Activated naive CD4-positive, alpha-beta T cell treated with anti-CD3 and anti-CD28 coated beads, Interleukin-2, amount 10 ng/mL, durations not matched to agents 7 days and 5 days (primary cell): ENCODE results near the gene SIRPB2.

Experiments
- CTCF ChIA-PET: fragments of 350-600 bp; sonication (Branson Sonifier 250); formaldehyde crosslinking; loops from one replicate; lab custom pipeline; 2021; ENCODE audit warnings: antibody characterized with exemption; lab: Charles Lee
- DNase-seq: peaks from one replicate; pipeline ENCODE4 v3.0.0-alpha.2; 2020
- H3K27ac Mint-ChIP-seq: one replicate; pipeline ENCODE4 v1.8.0; 2021; ENCODE audit warnings: mild to moderate bottlenecking, moderate library complexity, mixed read lengths
- H3K27me3 Mint-ChIP-seq: one replicate; pipeline ENCODE4 v1.8.0; 2021; ENCODE audit warnings: mild to moderate bottlenecking, mixed read lengths
- H3K36me3 Mint-ChIP-seq: one replicate; pipeline ENCODE4 v1.8.0; 2021; ENCODE audit warnings: mixed read lengths
- H3K4me1 Mint-ChIP-seq: one replicate; pipeline ENCODE4 v1.8.0; 2021; ENCODE audit warnings: mixed read lengths
- H3K4me3 Mint-ChIP-seq: one replicate; pipeline ENCODE4 v1.8.0; 2021; ENCODE audit warnings: mild to moderate bottlenecking, moderate library complexity, mixed read lengths
- H3K9me3 Mint-ChIP-seq: one replicate; pipeline ENCODE4 v1.8.0; 2021; ENCODE audit warnings: mixed read lengths

Gene SIRPB2

GRCh38 chr20:1473246-1474220 lies 17.7 kb downstream of the SIRPB2 start:
- CTCF ChIA-PET = interaction anchor here (1.0 to 4.2 kb wide), 4 partner anchors 24 to 34 kb away, joined by 3 to 20 read pairs (median 3); no protein-coding TSS in a partner anchor
- Mint-ChIP-seq H3K4me1 (no peaks in the 10 kb centered on the region), H3K36me3 (no peaks in the 10 kb centered on the region), H3K27me3 (peaks cover 32% of the 10 kb centered on the region), H3K9me3 (no peaks in the 10 kb centered on the region), H3K4me3 (no peak overlapping the region), H3K27ac (no peak overlapping the region)
- no peak for DNase-seq

- Mint-ChIP-seq H3K27me3 (peaks cover 36% of the 10 kb centered on the region), H3K4me1 (peaks cover 6% of the 10 kb centered on the region), H3K9me3 (no peaks in the 10 kb centered on the region), H3K36me3 (no peaks in the 10 kb centered on the region), H3K27ac (no peak overlapping the region), H3K4me3 (no peak overlapping the region)
- CTCF ChIA-PET = interaction anchor here (1.5 to 4.2 kb wide), 2 partner anchors 31 to 33 kb away, joined by 3 to 20 read pairs; no protein-coding TSS in a partner anchor
- no peak for DNase-seq
Observed at GRCh38 chr20:1472556-1473245, 18.5 kb downstream of the SIRPB2 start.

- peaks cover 41% of the 10 kb centered on the region for H3K27me3 Mint-ChIP-seq
- no peak overlapping the region for H3K4me3 Mint-ChIP-seq
- no peaks in the 10 kb centered on the region for H3K36me3 Mint-ChIP-seq
- CTCF ChIA-PET = interaction anchor here (0.7 kb wide), 1 partner anchor 35 kb away, joined by 3 read pairs; no protein-coding TSS in a partner anchor
- peaks cover 14% of the 10 kb centered on the region for H3K4me1 Mint-ChIP-seq
- no peak overlapping the region for H3K27ac Mint-ChIP-seq
- no peak for DNase-seq
- H3K9me3 Mint-ChIP-seq = no peaks in the 10 kb centered on the region
Observed at GRCh38 chr20:1471242-1471641, 20.0 kb downstream of the SIRPB2 start.

- CTCF ChIA-PET = interaction anchor here (0.7 kb wide), 1 partner anchor 33 kb away, joined by 5 read pairs; no protein-coding TSS in a partner anchor
- H3K36me3 Mint-ChIP-seq = peaks cover 3% of the 10 kb centered on the region
- peaks cover 38% of the 10 kb centered on the region for H3K27me3 Mint-ChIP-seq
- H3K4me3 Mint-ChIP-seq = no peak overlapping the region
- H3K9me3 Mint-ChIP-seq = no peaks in the 10 kb centered on the region
- peaks cover 24% of the 10 kb centered on the region for H3K4me1 Mint-ChIP-seq
- no peak overlapping the region for H3K27ac Mint-ChIP-seq
- DNase-seq = peak; percentile 38
Observed at GRCh38 chr20:1469925-1470571, 21.2 kb downstream of the SIRPB2 start.

- H3K36me3 Mint-ChIP-seq = peaks cover 6% of the 10 kb centered on the region
- peaks cover 38% of the 10 kb centered on the region for H3K27me3 Mint-ChIP-seq
- no peak overlapping the region for H3K27ac Mint-ChIP-seq
- H3K4me3 Mint-ChIP-seq = no peak overlapping the region
- CTCF ChIA-PET = interaction anchor here (0.5 to 4.3 kb wide), 6 partner anchors 15 to 308 kb away, joined by 3 to 19 read pairs (median 4); no protein-coding TSS in a partner anchor
- DNase-seq = no peak
- H3K4me1 Mint-ChIP-seq = peaks cover 30% of the 10 kb centered on the region
- H3K9me3 Mint-ChIP-seq = no peaks in the 10 kb centered on the region
Observed at GRCh38 chr20:1469306-1469905, 21.8 kb downstream of the SIRPB2 start.

GRCh38 chr20:1468117-1468624 lies 23.0 kb downstream of the SIRPB2 start:
- Mint-ChIP-seq H3K36me3 (peaks cover 6% of the 10 kb centered on the region), H3K4me3 (no peak overlapping the region), H3K27ac (no peak overlapping the region), H3K4me1 (peaks cover 42% of the 10 kb centered on the region), H3K9me3 (no peaks in the 10 kb centered on the region), H3K27me3 (peaks cover 36% of the 10 kb centered on the region)
- DNase-seq = no peak
- CTCF ChIA-PET = interaction anchor here (0.8 to 4.3 kb wide), 14 partner anchors 9 to 309 kb away, joined by 3 to 19 read pairs (median 4); no protein-coding TSS in a partner anchor

GRCh38 chr20:1467355-1468116 lies 23.7 kb downstream of the SIRPB2 start:
- peaks cover 10% of the 10 kb centered on the region for H3K36me3 Mint-ChIP-seq
- peaks cover 47% of the 10 kb centered on the region for H3K4me1 Mint-ChIP-seq
- CTCF ChIA-PET = interaction anchor here (0.8 to 4.3 kb wide), 16 partner anchors 9 to 310 kb away, joined by 3 to 19 read pairs (median 4); no protein-coding TSS in a partner anchor
- peaks cover 36% of the 10 kb centered on the region for H3K27me3 Mint-ChIP-seq
- peak overlapping the region; percentile 78 for H3K4me3 Mint-ChIP-seq
- H3K27ac Mint-ChIP-seq = peak overlapping the region; percentile 70
- no peaks in the 10 kb centered on the region for H3K9me3 Mint-ChIP-seq
- DNase-seq = peak; percentile 21

GRCh38 chr20:1467082-1467354 lies 24.2 kb downstream of the SIRPB2 start:
- CTCF ChIA-PET = interaction anchor here (0.8 to 4.3 kb wide), 14 partner anchors 8 to 310 kb away, joined by 3 to 19 read pairs (median 4); no protein-coding TSS in a partner anchor
- H3K36me3 Mint-ChIP-seq = peaks cover 10% of the 10 kb centered on the region
- H3K4me1 Mint-ChIP-seq = peaks cover 47% of the 10 kb centered on the region
- no peak for DNase-seq
- no peak overlapping the region for H3K27ac Mint-ChIP-seq
- peak overlapping the region; percentile 78 for H3K4me3 Mint-ChIP-seq
- H3K27me3 Mint-ChIP-seq = peaks cover 36% of the 10 kb centered on the region
- no peaks in the 10 kb centered on the region for H3K9me3 Mint-ChIP-seq

- DNase-seq = peak; percentile 97
- H3K9me3 Mint-ChIP-seq = no peaks in the 10 kb centered on the region
- peak within 1 kb of the TSS; percentile 78 for H3K4me3 Mint-ChIP-seq
- H3K36me3 Mint-ChIP-seq = peaks cover 10% of the 10 kb centered on the region
- H3K27ac Mint-ChIP-seq = peak within 1 kb of the TSS; percentile 77
- H3K4me1 Mint-ChIP-seq = peaks cover 47% of the 10 kb centered on the region
- CTCF ChIA-PET = interaction anchor here (0.8 to 4.3 kb wide), 14 partner anchors 8 to 311 kb away, joined by 3 to 19 read pairs (median 4); no protein-coding TSS in a partner anchor
- peaks cover 30% of the 10 kb centered on the region for H3K27me3 Mint-ChIP-seq
Observed at GRCh38 chr20:1466211-1467081, 24.8 kb downstream of the SIRPB2 start, which contains the start of gene NSFL1C. Gene NSFL1C, minus strand, starts transcription at chr20:1466849. Its CDS starts 25 bp downstream, at chr20:1466824.

GRCh38 chr20:1465470-1466210 lies 25.6 kb downstream of the SIRPB2 start:
- DNase-seq = no peak
- H3K4me3 Mint-ChIP-seq = peak overlapping the region; percentile 78
- peak overlapping the region; percentile 77 for H3K27ac Mint-ChIP-seq
- CTCF ChIA-PET = interaction anchor here (1.1 to 4.3 kb wide), 6 partner anchors 12 to 311 kb away, joined by 3 to 19 read pairs (median 4); no protein-coding TSS in a partner anchor
- H3K9me3 Mint-ChIP-seq = no peaks in the 10 kb centered on the region
- H3K4me1 Mint-ChIP-seq = peaks cover 47% of the 10 kb centered on the region
- peaks cover 29% of the 10 kb centered on the region for H3K27me3 Mint-ChIP-seq
- peaks cover 13% of the 10 kb centered on the region for H3K36me3 Mint-ChIP-seq

- Mint-ChIP-seq H3K27ac (peak overlapping the region; percentile 29), H3K36me3 (peaks cover 18% of the 10 kb centered on the region), H3K27me3 (peaks cover 20% of the 10 kb centered on the region), H3K4me1 (peaks cover 47% of the 10 kb centered on the region), H3K4me3 (peak overlapping the region; percentile 13), H3K9me3 (no peaks in the 10 kb centered on the region)
- CTCF ChIA-PET = interaction anchor here (1.6 kb wide), 2 partner anchors 25 to 40 kb away, joined by 3 to 5 read pairs; no protein-coding TSS in a partner anchor
- no peak for DNase-seq
Observed at GRCh38 chr20:1463971-1464570, 27.1 kb downstream of the SIRPB2 start.
